Mesodermal cell (in vitro differentiated cells): ENCODE measurements around the gene KIF26B.

Experiments used
- H3K27ac ChIP-seq: 2 replicates; pipeline ENCODE4 v1.7.0; 2013; ENCODE audit warnings: mild to moderate bottlenecking, low read depth, low read length, moderate library complexity; ENCODE audit not compliant: severe bottlenecking
- H3K36me3 ChIP-seq: 2 replicates; pipeline ENCODE4 v1.7.1; 2013; ENCODE audit warnings: mild to moderate bottlenecking, low read length, moderate library complexity; ENCODE audit not compliant: control insufficient read depth, insufficient read depth
- H3K4me1 ChIP-seq: one replicate; pipeline ENCODE4 v1.7.1; 2013; ENCODE audit warnings: mild to moderate bottlenecking, low read length; ENCODE audit not compliant: insufficient read depth, control insufficient read depth, poor library complexity, severe bottlenecking
- H3K4me3 ChIP-seq: 2 replicates; pipeline ENCODE4 v1.7.0; 2013; ENCODE audit warnings: low read length, control low read depth, mild to moderate bottlenecking; ENCODE audit not compliant: insufficient read depth, poor library complexity, severe bottlenecking; ENCODE audit errors: extremely low read depth
- H3K9me3 ChIP-seq: 2 replicates; pipeline ENCODE4 v1.7.1; 2013; ENCODE audit warnings: mild to moderate bottlenecking, low read length, moderate library complexity; ENCODE audit not compliant: control insufficient read depth
- WGBS, 2 experiments: methylation state at CpG; one replicate each; pipeline ENCODE4 v1.1.5; 2013; ENCODE audit warnings: missing lambda C conversion rate in 2 of 2; ENCODE audit not compliant: insufficient coverage in 2 of 2; 5-methylcytosine and 5-hydroxymethylcytosine counted together

The KIF26B gene

GRCh38 chr1:245480393-245481120 lies 325.8 kb downstream of the KIF26B start:
- H3K27ac ChIP-seq: no peak overlapping the region
- WGBS, 2 experiments: 89 to 92% methylated on average over 2 to 5 of the region's 6 CpGs

GRCh38 chr1:245481261-245481660 lies 326.5 kb downstream of the KIF26B start:
- no peaks in the 10 kb centered on the region for H3K36me3 ChIP-seq
- no peak overlapping the region for H3K4me3 ChIP-seq
- H3K4me1 ChIP-seq: no peaks in the 10 kb centered on the region
- no peak overlapping the region for H3K27ac ChIP-seq
- H3K9me3 ChIP-seq: no peaks in the 10 kb centered on the region
- 94 to 99% methylated on average over 5 to 6 of the region's 6 CpGs for WGBS, 2 experiments

More at GRCh38 chr1:245480393-245481120, 325.8 kb downstream of the KIF26B start:
- Histone ChIP-seq H3K9me3 (no peaks in the 10 kb centered on the region), H3K4me3 (no peak overlapping the region), H3K36me3 (no peaks in the 10 kb centered on the region), H3K4me1 (no peaks in the 10 kb centered on the region)

- no peak overlapping the region for H3K27ac ChIP-seq
- no peak overlapping the region for H3K4me3 ChIP-seq
- H3K4me1 ChIP-seq: no peaks in the 10 kb centered on the region
- no peaks in the 10 kb centered on the region for H3K36me3 ChIP-seq
- no peaks in the 10 kb centered on the region for H3K9me3 ChIP-seq
- 75 to 79% methylated on average over 6 of the region's 6 CpGs for WGBS, 2 experiments
Observed at GRCh38 chr1:245483247-245483646, 328.5 kb downstream of the KIF26B start.

- Histone ChIP-seq H3K9me3 (no peaks in the 10 kb centered on the region), H3K36me3 (no peaks in the 10 kb centered on the region), H3K4me3 (no peak overlapping the region), H3K4me1 (no peaks in the 10 kb centered on the region), H3K27ac (no peak overlapping the region)
- 44 to 50% methylated on average over 1 to 2 of the region's 2 CpGs for WGBS, 2 experiments
Observed at GRCh38 chr1:245484176-245484575, 329.4 kb downstream of the KIF26B start.

GRCh38 chr1:245485996-245486395 lies 331.2 kb downstream of the KIF26B start:
- Histone ChIP-seq H3K9me3 (no peaks in the 10 kb centered on the region), H3K4me1 (no peaks in the 10 kb centered on the region), H3K27ac (no peak overlapping the region), H3K36me3 (no peaks in the 10 kb centered on the region), H3K4me3 (no peak overlapping the region)
- WGBS, 2 experiments: 90 to 94% methylated on average over 1 to 3 of the region's 3 CpGs

- no peaks in the 10 kb centered on the region for H3K36me3 ChIP-seq
- WGBS, 2 experiments: 87 to 97% methylated on average over 3 to 7 of the region's 8 CpGs
- no peaks in the 10 kb centered on the region for H3K9me3 ChIP-seq
- H3K4me1 ChIP-seq: no peaks in the 10 kb centered on the region
- no peak overlapping the region for H3K4me3 ChIP-seq
- H3K27ac ChIP-seq: no peak overlapping the region
Observed at GRCh38 chr1:245486775-245487470, 332.1 kb downstream of the KIF26B start.

- Histone ChIP-seq H3K9me3 (no peaks in the 10 kb centered on the region), H3K36me3 (no peaks in the 10 kb centered on the region), H3K4me1 (no peaks in the 10 kb centered on the region), H3K27ac (no peak overlapping the region), H3K4me3 (no peak overlapping the region)
- whole genome bisulfite sequencing, 2 experiments: 76 to 82% methylated on average over 6 to 9 of the region's 14 CpGs
Observed at GRCh38 chr1:245488346-245489129, 333.8 kb downstream of the KIF26B start.

GRCh38 chr1:245489838-245490237 lies 335.1 kb downstream of the KIF26B start:
- Histone ChIP-seq H3K36me3 (no peaks in the 10 kb centered on the region), H3K4me3 (no peak overlapping the region), H3K9me3 (no peaks in the 10 kb centered on the region), H3K4me1 (no peaks in the 10 kb centered on the region), H3K27ac (no peak overlapping the region)
- WGBS, 2 experiments: 100% methylated on average over 1 of the region's 2 CpGs; no CpG with 5 or more reads in 1 of the 2 experiments

GRCh38 chr1:245493029-245493428 lies 338.2 kb downstream of the KIF26B start:
- Histone ChIP-seq H3K9me3 (no peaks in the 10 kb centered on the region), H3K27ac (no peak overlapping the region), H3K36me3 (no peaks in the 10 kb centered on the region), H3K4me1 (no peaks in the 10 kb centered on the region), H3K4me3 (no peak overlapping the region)
- 83% methylated on average over 5 of the region's 5 CpGs for WGBS, 2 experiments

- H3K9me3 ChIP-seq: no peaks in the 10 kb centered on the region
- WGBS, 2 experiments: 50% methylated on average over 1 of the region's 5 CpGs; no CpG with 5 or more reads in 1 of the 2 experiments
- H3K27ac ChIP-seq: no peak overlapping the region
- no peaks in the 10 kb centered on the region for H3K36me3 ChIP-seq
- no peak overlapping the region for H3K4me3 ChIP-seq
- no peaks in the 10 kb centered on the region for H3K4me1 ChIP-seq
Observed at GRCh38 chr1:245495681-245496080, 340.9 kb downstream of the KIF26B start.
